ENCODE data around the gene SORCS1.

Gene SORCS1

GRCh38 chr10:106999118-106999707, 165.3 kb downstream of the SORCS1 start:
- no peaks in the 10 kb centered on the region for H3K27me3 ChIP-seq (ENCODE audit: low read length)
- no peaks in the 10 kb centered on the region for H4K20me1 ChIP-seq (ENCODE audit: low read depth, low read length)
- no peaks in the 10 kb centered on the region for H3F3A ChIP-seq (ENCODE audit: insufficient read depth)
- H3K4me2 ChIP-seq (ENCODE audit: low read depth, low read length, poor library complexity, severe bottlenecking), result no peak overlapping the region
- H3K9me2 ChIP-seq (replicated peaks; ENCODE audit: insufficient read depth, low read length), result no peaks in the 10 kb centered on the region
- H3K79me2 ChIP-seq (ENCODE audit: insufficient read depth, low read length), result no peaks in the 10 kb centered on the region
- no peak for TF ChIP-seq EZH2phosphoT487 (conservative IDR thresholded peaks at IDR 0.05; ENCODE audit: low read length)
- no peak for TF ChIP-seq CTCF (IDR thresholded peaks at IDR 0.05; ENCODE audit: insufficient read depth, low read length, poor library complexity, severe bottlenecking)
- no peaks in the 10 kb centered on the region for H3K9me3 ChIP-seq (ENCODE audit: insufficient read depth, low read length)
- no peak overlapping the region for H3K9ac ChIP-seq (ENCODE audit: low read length)
- no peak overlapping the region for H3K4me3 ChIP-seq (ENCODE audit: insufficient read depth, low read length, poor library complexity, severe bottlenecking)
- no peak overlapping the region for H3K27ac ChIP-seq (ENCODE audit: low read depth, low read length)
- no peak overlapping the region for H2AFZ ChIP-seq (ENCODE audit: low read depth, low read length, severe bottlenecking)
- no peaks in the 10 kb centered on the region for H3K36me3 ChIP-seq (ENCODE audit: low read length)

GRCh38 chr10:106997721-106998120, 166.8 kb downstream of the SORCS1 start:
- no peaks in the 10 kb centered on the region for H3K9me3 ChIP-seq (ENCODE audit: insufficient read depth, low read length)
- H3K4me3 ChIP-seq (ENCODE audit: insufficient read depth, low read length, poor library complexity, severe bottlenecking), result no peak overlapping the region
- no peaks in the 10 kb centered on the region for H3K36me3 ChIP-seq (ENCODE audit: low read length)
- no peak overlapping the region for H2AFZ ChIP-seq (ENCODE audit: low read depth, low read length, severe bottlenecking)
- no peak overlapping the region for H3K4me2 ChIP-seq (ENCODE audit: low read depth, low read length, poor library complexity, severe bottlenecking)
- H4K20me1 ChIP-seq (ENCODE audit: low read depth, low read length), result no peaks in the 10 kb centered on the region
- no peaks in the 10 kb centered on the region for H3F3A ChIP-seq (ENCODE audit: insufficient read depth)
- no peak overlapping the region for H3K27ac ChIP-seq (ENCODE audit: low read depth, low read length)
- no peaks in the 10 kb centered on the region for H3K79me2 ChIP-seq (ENCODE audit: insufficient read depth, low read length)
- no peak overlapping the region for H3K9ac ChIP-seq (ENCODE audit: low read length)
- no peaks in the 10 kb centered on the region for H3K9me2 ChIP-seq (replicated peaks; ENCODE audit: insufficient read depth, low read length)
- no peaks in the 10 kb centered on the region for H3K27me3 ChIP-seq (ENCODE audit: low read length)
- TF ChIP-seq CTCF (IDR thresholded peaks at IDR 0.05; ENCODE audit: insufficient read depth, low read length, poor library complexity, severe bottlenecking), result no peak
- no peak for TF ChIP-seq EZH2phosphoT487 (conservative IDR thresholded peaks at IDR 0.05; ENCODE audit: low read length)

- Histone ChIP-seq H3K27me3 (ENCODE audit: low read length) (no peaks in the 10 kb centered on the region), H3K9me2 (replicated peaks; ENCODE audit: insufficient read depth, low read length) (no peaks in the 10 kb centered on the region), H3K36me3 (ENCODE audit: low read length) (no peaks in the 10 kb centered on the region), H3K27ac (ENCODE audit: low read depth, low read length) (no peak overlapping the region), H3F3A (ENCODE audit: insufficient read depth) (no peaks in the 10 kb centered on the region), H2AFZ (ENCODE audit: low read depth, low read length, severe bottlenecking) (no peak overlapping the region), H4K20me1 (ENCODE audit: low read depth, low read length) (no peaks in the 10 kb centered on the region), H3K4me2 (ENCODE audit: low read depth, low read length, poor library complexity, severe bottlenecking) (no peak overlapping the region), H3K4me3 (ENCODE audit: insufficient read depth, low read length, poor library complexity, severe bottlenecking) (no peak overlapping the region), H3K9me3 (ENCODE audit: insufficient read depth, low read length) (no peaks in the 10 kb centered on the region), H3K9ac (ENCODE audit: low read length) (no peak overlapping the region), H3K79me2 (ENCODE audit: insufficient read depth, low read length) (no peaks in the 10 kb centered on the region)
- TF ChIP-seq EZH2phosphoT487 (conservative IDR thresholded peaks at IDR 0.05; ENCODE audit: low read length), result no peak
- no peak for TF ChIP-seq CTCF (IDR thresholded peaks at IDR 0.05; ENCODE audit: insufficient read depth, low read length, poor library complexity, severe bottlenecking)
Measured at GRCh38 chr10:106996510-106996909, 168.0 kb downstream of the SORCS1 start.
